Measurements from ENCODE around the gene LSM12.

The LSM12 gene

GRCh38 chr17:44095388-44095646 lies 28.8 kb upstream of the LSM12 start:
- DNase-seq = no peak

DNA sequence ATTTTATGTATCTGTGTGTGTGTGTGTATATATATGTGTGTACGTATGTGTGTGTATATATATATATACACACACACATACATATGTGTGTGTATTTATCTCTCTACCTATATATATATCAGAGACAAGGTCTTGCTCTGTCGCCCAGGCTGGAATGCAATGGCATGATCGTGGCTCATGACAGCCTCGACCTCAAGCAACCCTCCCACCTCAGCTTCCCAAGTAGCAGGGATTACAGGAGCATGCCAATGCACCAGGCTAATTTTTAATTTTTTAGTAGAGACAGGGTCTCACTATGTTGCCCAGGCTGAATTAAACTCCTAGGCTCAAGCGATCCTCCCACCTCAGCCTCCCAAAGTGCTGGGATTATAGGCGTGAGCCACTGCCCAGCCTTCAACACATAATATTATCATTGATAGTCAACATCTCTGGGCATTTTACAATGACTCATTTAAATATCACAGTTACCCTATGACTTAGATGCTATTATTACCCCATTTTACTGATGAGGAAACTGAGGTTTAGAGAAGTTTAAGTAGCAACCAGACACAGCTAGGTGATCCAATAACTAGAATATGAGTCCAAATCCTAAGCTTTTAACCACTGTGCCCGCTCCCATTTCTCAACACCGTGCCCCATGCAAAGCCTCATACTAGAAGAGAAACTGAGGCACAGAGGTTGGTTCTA lies 28.4 kb upstream of the LSM12 start:
- DNase-seq = no peak

DNA sequence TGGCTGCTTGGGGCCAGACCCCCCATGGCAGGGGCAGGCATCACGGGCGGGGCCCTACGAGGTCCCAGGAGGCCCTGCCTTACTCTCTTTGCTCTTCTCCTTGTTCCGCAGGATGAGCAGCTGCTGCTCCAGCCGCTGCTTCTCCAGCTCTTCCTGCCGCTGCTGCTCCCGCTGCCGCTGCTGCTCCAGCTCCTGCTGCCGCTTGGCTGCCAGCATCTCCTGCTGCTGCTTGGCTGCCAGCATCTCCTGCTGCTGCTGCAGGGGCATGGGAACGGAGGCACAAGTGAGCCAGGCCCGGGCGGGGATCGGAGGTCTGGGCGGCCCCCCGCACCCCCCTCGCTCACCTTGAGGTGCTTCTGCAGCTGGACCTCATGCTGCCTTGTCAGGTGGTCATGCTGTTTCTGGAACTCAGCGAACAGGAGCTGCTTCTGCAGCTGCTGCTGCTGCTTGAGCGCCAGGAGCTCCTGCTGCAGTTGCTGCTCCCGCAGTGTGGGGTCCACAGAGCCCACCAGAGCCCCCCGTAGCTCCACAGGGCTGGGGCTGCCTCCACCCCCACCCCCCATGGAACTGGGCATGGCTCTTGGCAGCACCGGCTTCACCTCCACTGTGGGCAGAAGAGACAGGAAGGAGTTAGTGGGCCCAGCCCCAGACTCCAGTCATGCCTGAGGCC lies 26.9 kb upstream of the LSM12 start:
- no peak for DNase-seq

- DNase-seq = no peak
These were observed 25.6 kb upstream of the LSM12 start for GRCh38 chr17:44092051-44092450.

DNA sequence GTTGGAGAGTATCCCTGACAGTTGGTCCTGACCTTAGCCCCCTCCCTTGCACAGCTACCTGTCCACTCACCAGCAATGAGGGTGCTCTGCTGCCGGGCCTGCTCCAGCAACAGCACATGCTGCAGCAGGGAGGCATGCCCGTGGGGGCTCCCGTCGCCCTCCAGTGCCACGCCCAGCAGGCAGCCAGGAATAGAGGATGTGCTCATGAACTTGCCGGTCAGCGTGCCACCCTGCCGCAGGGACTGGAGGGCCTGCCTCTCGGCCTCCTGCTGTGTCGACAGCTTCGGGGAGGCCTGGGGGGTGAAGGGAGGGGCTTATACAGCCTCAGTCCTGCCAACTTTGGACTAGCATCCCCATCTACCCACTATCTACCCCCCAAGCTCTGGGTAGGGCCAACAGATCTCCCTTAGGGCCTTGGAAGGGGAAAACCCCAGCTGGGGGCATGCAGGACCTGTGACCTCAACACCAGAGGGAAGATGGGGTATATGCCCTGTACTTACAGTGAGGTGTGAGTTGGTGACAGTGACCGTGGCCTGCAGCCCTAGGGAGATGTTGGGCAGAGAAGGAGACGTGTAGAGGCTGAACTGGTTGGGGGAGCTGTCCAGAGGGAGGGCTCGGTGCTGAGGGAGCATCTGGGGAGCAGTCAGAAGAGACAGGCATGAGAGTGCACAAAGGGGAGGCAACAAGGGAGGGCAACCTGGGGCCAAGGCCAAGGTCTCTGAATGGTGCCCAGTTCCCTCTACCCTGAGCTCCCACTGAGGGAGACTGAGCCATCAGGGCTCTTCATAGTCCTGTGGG lies 24.9 kb upstream of the LSM12 start:
- DNase-seq = no peak

GRCh38 chr17:44088254-44088653 lies 21.8 kb upstream of the LSM12 start:
- no peak for DNase-seq

DNA sequence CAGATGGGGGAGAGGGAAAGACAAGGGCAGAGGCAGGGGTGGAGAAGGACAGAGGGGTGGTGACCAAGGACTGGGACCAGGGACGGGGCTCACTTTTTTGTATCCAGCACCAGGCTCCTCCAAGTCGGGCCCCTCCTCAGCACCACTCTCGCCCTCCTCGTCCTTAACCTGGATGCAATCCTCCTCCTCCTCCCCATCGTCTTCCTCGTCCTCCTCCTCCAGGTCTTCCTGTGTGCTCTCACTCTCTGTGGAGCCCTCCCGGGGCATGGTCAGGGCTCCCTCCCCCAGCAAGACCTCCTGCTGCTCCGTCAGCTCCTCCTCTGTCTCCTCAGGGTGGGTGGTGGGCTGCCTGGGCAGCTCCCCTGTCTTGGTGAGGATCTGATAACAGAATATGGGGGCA lies 20.8 kb upstream of the LSM12 start:
- DNase-seq = no peak

- no peak for DNase-seq
These were observed 20.2 kb upstream of the LSM12 start for GRCh38 chr17:44086364-44087311.

GRCh38 chr17:44085908-44086307 lies 19.4 kb upstream of the LSM12 start:
- no peak for DNase-seq

GRCh38 chr17:44084921-44085320 lies 18.4 kb upstream of the LSM12 start:
- no peak for DNase-seq

GRCh38 chr17:44084131-44084538 lies 17.7 kb upstream of the LSM12 start:
- DNase-seq = no peak

DNA sequence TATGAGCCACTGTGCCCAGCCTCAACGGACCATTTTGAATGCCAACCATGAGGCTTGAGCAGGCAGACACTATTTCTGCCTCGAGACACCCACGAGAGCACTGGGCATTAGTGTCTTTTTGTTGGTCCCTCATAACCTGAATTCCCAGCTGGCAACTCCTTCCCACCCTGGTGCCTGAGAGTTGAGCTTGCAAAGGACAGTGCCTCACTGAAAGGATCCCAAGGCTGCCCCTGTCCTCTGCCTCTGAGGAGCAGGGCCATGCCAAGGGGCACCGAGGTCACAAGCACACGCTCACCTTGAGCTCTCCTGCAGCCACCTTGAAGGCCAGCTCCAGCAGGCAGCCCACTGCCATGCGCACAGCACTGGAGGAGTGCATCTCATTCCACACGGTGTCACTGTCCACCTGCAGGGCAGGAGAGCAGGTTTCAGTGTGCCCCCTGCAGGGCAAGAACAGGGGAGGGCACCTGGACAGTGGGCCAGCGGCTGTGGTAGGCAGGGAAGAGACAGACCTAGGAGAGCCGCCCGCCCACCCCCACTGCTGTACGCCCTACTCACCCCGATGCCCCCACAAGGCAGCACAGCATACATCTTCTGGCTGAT lies 16.9 kb upstream of the LSM12 start:
- no peak for DNase-seq

DNA sequence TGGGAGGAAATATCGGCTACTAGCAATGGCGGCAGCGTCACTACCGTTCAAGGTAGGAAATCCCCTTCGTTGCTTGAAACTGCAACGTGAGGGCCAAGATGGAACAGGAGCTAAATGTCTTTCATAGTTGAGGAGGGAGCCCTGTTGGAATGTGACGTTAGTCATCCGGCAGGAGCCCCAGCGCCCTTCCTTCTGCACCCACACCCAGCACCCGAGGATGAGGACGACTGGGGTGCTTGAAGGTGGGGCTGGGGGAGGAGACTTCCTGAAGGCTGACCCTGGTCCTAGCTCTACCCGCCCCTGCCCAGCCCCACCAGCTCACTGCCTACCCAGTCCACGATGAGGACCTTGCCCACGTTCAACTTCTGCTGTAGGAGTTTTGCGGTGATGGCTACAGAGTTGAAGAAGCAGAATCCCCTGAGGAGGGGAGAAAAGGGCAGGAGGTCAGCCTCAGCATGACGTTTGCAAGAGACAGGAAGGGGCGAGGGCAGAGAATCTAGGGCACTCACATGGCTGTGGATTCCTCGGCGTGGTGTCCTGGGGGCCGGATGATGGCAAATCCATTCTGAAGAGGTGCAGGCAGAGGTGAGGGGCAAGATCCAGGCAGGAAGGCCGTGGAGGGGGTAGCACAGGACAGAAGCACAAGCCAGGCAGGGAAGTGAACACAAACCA lies 15.9 kb upstream of the LSM12 start:
- no peak for DNase-seq

GRCh38 chr17:44081681-44082080 lies 15.2 kb upstream of the LSM12 start:
- no peak for DNase-seq

DNA sequence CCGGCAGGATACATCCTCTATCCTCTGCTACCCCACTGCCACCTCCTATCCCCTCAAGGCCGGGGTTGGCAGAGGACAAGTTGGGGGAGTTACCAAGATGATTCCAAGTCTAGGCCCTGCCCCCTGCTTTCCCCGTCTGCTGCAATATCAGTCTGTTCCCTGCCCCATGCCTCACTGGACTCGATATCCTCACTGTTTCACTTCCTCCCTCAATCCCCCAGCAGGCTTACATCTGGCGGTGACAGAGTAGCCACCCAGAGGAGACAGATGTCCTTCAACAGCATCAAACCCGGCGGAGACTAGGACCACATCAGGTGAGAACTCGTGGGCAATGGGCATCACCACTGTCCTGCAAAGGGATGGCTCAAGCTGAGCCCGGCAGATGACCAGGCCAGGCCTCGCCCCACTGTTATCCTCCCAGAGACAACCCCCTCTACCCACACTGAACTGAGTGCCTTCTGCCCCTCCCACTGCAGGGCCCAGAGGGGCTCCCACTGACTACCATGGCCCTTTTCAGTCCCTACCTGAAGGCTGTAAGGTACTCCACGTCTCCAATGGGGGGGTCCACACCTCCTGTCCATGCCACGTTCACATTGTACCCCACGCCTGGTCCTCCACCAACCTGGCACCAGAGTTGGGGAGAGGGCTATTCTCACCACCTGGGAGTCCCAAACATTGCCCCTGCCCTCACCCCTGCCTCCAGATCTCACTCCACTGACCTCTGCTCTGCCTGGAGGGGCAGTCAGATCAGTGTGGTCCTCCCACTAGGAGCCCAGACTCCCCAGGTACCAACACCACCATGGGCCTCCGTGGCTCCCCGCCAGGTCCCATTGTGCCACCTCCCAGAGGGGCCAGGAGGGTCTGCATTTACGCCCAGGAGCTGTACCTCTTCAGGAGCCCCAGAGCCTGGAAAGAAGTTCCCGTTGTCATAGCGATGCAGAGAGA lies 13.7 kb upstream of the LSM12 start:
- DNase-seq = no peak

DNA sequence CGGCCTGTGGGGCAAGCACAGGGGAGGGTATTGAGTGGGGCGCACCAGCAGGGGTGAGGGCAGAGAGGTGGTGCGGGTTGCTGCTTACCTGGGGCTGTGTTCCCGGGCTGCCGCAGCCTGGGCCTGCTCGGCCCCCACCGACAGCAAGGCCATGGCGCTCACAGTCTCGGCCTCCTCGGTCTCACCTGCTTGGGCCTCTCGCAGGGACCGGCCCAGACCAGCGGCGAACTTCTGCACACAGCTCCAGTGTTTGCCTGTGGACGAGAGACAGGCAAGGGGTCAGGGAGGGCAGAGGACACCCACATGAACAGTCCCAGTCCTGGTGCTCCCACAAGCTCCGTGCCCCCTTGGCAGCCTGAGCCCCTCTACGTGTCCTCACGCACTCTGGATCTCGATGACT lies 11.9 kb upstream of the LSM12 start:
- no peak for DNase-seq

GRCh38 chr17:44077595-44077909 lies 11.1 kb upstream of the LSM12 start:
- no peak for DNase-seq

- no peak for DNase-seq
These were observed 10.5 kb upstream of the LSM12 start for GRCh38 chr17:44076716-44077594.

- no peak for DNase-seq
These were observed 9.3 kb upstream of the LSM12 start for GRCh38 chr17:44075598-44076293.

DNA sequence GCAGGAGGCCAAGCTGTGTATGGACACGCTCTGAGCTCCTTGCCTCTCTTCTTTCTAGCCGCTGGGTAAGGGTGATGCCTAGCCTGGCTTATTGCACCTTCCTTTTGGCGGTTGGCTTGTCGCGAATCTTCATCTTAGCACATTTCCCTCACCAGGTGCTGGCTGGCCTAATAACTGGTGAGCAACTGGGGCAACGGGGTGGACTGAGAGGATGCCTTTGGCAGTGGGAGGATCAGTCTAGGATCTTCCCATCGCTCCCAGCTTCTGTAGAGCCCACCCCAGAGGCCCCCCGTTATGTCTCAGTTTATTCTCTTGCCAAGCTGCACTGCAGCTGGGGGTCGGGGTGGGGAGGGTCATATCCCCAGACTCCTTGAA lies 8.4 kb upstream of the LSM12 start:
- DNase-seq = no peak

Measured in NCI-H187 treated with DMSO at 0.1 percent for 48 hours (cell line).